GM06990 (cell line): ENCODE data around the gene ZBTB11.

Experiments
- DNase-seq: peaks from one replicate; pipeline ENCODE4 v3.0.0-alpha.2; 2011; ENCODE audit not compliant: insufficient read length; ENCODE audit errors: extremely low read depth
- H3K27me3 ChIP-seq: replicated peaks from 2 replicates; pipeline ENCODE4 v1.6.0; 2011; ENCODE audit warnings: low read length; ENCODE audit not compliant: control insufficient read depth, insufficient read depth
- H3K36me3 ChIP-seq: 2 replicates; pipeline ENCODE4 v1.5.1; 2011; ENCODE audit warnings: low read length; ENCODE audit not compliant: control insufficient read depth, insufficient read depth
- H3K4me3 ChIP-seq: replicated peaks from 2 replicates; pipeline ENCODE4 v1.5.1; 2011; ENCODE audit warnings: low read depth, mild to moderate bottlenecking, control low read depth, low read length
- TF ChIP-seq, protein P1 (sequence below): IDR thresholded peaks from 2 replicates; pipeline ENCODE4 v1.5.1; 2011; ENCODE audit warnings: low read length, control low read depth, mild to moderate bottlenecking, inconsistent platforms; ENCODE audit not compliant: insufficient read depth, poor library complexity, severe bottlenecking

The ZBTB11 gene, protein sequence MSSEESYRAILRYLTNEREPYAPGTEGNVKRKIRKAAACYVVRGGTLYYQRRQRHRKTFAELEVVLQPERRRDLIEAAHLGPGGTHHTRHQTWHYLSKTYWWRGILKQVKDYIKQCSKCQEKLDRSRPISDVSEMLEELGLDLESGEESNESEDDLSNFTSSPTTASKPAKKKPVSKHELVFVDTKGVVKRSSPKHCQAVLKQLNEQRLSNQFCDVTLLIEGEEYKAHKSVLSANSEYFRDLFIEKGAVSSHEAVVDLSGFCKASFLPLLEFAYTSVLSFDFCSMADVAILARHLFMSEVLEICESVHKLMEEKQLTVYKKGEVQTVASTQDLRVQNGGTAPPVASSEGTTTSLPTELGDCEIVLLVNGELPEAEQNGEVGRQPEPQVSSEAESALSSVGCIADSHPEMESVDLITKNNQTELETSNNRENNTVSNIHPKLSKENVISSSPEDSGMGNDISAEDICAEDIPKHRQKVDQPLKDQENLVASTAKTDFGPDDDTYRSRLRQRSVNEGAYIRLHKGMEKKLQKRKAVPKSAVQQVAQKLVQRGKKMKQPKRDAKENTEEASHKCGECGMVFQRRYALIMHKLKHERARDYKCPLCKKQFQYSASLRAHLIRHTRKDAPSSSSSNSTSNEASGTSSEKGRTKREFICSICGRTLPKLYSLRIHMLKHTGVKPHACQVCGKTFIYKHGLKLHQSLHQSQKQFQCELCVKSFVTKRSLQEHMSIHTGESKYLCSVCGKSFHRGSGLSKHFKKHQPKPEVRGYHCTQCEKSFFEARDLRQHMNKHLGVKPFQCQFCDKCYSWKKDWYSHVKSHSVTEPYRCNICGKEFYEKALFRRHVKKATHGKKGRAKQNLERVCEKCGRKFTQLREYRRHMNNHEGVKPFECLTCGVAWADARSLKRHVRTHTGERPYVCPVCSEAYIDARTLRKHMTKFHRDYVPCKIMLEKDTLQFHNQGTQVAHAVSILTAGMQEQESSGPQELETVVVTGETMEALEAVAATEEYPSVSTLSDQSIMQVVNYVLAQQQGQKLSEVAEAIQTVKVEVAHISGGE

DNA sequence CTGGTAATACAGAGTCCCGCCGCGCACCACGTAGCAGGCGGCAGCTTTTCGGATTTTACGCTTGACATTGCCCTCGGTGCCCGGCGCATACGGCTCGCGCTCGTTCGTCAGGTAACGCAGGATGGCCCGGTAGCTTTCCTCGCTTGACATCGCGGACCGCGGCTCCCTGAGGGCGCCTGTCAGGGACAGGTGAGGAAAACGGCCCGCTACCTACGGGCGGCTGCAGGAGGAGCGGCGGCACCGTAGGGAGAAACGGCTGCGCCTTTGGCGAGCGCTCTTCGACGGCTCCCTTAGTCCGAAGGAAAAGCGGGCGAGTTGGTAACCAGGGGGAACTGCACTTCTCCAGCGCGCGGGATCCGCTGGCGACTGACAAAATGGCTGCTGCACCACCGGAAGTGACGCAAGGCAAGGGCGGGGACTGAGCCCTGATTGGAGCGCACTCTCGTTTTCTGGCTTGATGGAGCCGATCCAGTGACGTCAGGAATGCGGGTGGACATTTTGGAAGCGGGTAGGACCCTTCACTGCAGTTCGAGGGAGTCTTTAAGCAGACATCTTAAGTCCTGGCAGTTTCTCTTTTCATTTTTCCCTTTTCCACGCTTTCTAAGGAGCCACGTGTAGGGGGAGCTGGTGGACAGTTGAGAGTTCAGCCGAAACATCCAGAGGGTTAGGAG is at the start of gene ZBTB11:
Gene ZBTB11, minus strand, starts transcription at position 368 of the 671 bp plus-strand sequence. Its CDS starts 218 bp downstream, at position 150.
- peaks cover 8% of the 10 kb centered on the region for H3K36me3 ChIP-seq
- no peaks in the 10 kb centered on the region for H3K27me3 ChIP-seq
- TF ChIP-seq, protein P1, sequence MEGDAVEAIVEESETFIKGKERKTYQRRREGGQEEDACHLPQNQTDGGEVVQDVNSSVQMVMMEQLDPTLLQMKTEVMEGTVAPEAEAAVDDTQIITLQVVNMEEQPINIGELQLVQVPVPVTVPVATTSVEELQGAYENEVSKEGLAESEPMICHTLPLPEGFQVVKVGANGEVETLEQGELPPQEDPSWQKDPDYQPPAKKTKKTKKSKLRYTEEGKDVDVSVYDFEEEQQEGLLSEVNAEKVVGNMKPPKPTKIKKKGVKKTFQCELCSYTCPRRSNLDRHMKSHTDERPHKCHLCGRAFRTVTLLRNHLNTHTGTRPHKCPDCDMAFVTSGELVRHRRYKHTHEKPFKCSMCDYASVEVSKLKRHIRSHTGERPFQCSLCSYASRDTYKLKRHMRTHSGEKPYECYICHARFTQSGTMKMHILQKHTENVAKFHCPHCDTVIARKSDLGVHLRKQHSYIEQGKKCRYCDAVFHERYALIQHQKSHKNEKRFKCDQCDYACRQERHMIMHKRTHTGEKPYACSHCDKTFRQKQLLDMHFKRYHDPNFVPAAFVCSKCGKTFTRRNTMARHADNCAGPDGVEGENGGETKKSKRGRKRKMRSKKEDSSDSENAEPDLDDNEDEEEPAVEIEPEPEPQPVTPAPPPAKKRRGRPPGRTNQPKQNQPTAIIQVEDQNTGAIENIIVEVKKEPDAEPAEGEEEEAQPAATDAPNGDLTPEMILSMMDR: peak; percentile 38
- H3K4me3 ChIP-seq: peak within 1 kb of the TSS; percentile 97
- peak; percentile 97 for DNase-seq

DNA sequence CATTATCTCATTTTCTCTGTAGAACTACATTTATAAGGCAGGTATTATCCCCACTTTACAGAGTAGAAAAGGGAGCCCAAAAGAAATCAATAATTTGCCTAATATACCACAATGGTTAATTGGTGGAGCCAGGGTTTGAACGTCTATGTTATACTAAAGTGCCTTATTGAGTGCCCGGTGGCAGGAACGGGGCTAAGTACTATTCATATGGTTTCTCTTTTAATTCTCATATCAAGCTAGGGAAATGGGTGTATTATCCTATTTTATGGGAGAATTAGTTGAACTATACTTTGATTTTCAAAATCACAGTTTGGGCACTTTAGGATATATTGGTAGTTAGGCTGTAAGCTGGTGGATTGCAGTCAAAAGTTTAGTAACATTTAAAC is 49.0 kb upstream of the ZBTB11 start:
- TF ChIP-seq, protein P1: no peak
- Histone ChIP-seq H3K27me3 (no peaks in the 10 kb centered on the region), H3K36me3 (peaks cover 1% of the 10 kb centered on the region), H3K4me3 (peak overlapping the region; percentile 88)
- DNase-seq: no peak

DNA sequence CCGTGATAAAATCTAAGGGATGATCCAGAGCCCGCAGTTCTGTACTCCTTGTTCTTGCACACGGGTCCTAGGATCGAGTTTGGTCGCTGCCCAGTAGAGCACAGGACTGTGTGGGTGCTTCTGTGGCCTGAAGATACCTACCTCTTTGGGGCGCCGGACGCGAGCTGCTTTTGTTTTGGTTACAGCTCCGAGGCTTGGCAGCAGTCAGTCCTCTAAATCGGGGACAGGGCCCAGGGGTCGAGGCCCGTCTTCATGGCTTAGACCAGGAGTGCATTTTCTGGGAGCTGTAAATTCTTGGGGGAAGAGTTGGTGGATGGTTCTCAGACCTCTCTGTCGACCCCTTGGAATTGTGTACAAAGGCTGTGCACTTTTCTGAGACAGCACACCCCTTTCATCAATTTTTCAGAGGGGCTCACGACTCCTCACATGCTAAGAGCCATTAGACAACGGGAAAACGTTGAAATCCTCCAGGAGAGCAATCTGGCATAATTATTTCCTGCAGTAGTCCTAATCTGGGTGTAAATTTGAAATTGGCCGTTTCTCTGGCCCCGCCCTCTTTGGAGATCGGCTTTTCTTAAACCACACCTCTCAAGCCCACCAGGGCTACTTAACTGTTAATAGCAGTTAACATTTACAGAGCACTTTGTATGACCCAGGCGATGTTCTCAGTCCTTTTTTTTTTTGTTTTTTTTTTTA is 48.4 kb upstream of the ZBTB11 start:
- H3K27me3 ChIP-seq: no peaks in the 10 kb centered on the region
- H3K4me3 ChIP-seq: peak overlapping the region; percentile 88
- H3K36me3 ChIP-seq: peaks cover 1% of the 10 kb centered on the region
- TF ChIP-seq, protein P1: no peak
- DNase-seq: no peak

DNA sequence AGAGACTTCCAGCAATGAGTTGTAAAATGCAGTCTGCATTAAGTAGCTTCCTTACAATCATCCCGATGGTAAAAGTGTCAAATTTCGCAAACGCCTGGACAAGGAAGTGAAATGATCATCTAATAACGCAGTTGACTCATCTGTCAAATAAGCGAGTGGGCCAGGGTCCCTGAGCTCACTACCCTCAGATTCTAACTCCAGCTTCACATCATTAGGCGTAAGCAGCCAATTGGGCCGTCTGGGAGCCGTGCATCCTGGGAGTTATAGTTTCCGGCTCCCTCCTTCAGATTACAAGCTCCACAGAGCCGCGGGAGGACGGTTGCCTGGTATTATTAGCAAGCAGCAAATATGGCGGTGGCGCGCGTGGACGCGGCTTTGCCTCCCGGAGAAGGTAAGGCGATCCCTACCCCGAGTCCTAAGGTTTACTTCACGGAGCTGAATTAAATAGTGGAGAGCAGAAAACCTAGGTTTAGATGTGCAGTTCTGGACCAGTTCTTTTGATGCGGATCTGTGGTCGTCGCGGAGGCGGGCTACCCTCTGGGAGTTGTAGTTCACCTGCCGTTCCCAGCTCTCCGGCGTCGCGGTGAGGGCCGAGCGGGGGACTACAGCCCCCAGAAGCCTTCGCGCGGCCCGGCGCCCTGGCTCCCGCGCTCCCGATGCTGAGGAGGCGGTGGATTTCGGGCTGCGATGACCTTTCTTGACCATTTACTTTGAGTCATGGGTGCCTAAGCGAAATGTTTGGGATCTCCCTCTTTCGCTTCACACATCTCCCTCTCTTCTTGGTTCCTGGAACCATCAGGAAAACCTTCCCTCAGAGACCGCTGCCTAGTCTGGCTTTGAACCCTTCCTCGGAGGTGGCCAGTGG is 47.6 kb upstream of the ZBTB11 start, which contains the start of gene CEP97:
Gene CEP97, plus strand, starts transcription at position 286 of the 865 bp plus-strand sequence. Its CDS starts 63 bp downstream, at position 349.
- peak within 1 kb of the TSS; percentile 88 for H3K4me3 ChIP-seq
- no peaks in the 10 kb centered on the region for H3K27me3 ChIP-seq
- DNase-seq: peak; percentile 94
- TF ChIP-seq, protein P1: no peak
- no peaks in the 10 kb centered on the region; the same call in 1 of the 2 replicates for H3K36me3 ChIP-seq
